ENCODE data around the gene IKBKE. TPM values are rescaled to one million over a fixed set of nuclear protein-coding genes. Genes with fewer than 3 reads are reported as not detected.

IKBKE gene
- polyA plus RNA-seq, 1 donor (not counting 4 experiments of a cell fraction or from before 2014, with no cell fraction given) = 8.9 TPM

- TF ChIP-seq, protein P1, sequence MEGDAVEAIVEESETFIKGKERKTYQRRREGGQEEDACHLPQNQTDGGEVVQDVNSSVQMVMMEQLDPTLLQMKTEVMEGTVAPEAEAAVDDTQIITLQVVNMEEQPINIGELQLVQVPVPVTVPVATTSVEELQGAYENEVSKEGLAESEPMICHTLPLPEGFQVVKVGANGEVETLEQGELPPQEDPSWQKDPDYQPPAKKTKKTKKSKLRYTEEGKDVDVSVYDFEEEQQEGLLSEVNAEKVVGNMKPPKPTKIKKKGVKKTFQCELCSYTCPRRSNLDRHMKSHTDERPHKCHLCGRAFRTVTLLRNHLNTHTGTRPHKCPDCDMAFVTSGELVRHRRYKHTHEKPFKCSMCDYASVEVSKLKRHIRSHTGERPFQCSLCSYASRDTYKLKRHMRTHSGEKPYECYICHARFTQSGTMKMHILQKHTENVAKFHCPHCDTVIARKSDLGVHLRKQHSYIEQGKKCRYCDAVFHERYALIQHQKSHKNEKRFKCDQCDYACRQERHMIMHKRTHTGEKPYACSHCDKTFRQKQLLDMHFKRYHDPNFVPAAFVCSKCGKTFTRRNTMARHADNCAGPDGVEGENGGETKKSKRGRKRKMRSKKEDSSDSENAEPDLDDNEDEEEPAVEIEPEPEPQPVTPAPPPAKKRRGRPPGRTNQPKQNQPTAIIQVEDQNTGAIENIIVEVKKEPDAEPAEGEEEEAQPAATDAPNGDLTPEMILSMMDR (optimal IDR thresholded peaks at IDR 0.05 in 1 of 3, IDR thresholded peaks at IDR 0.05 in 1 of 3, conservative IDR thresholded peaks at IDR 0.05 in 1 of 3; ENCODE audit: extremely low read depth in 1 of 3, insufficient read depth in 2 of 3, low read length in 3 of 3) = no peak
- TF ChIP-seq EZH2 (IDR thresholded peaks at IDR 0.05; ENCODE audit: low read length) = no peak
- Histone ChIP-seq H3K4me3 (ENCODE audit: control insufficient read depth in 2 of 3, extremely low read depth in 1 of 3, insufficient read depth in 2 of 3, low read depth in 1 of 3, low read length in 3 of 3) (no peak overlapping the region), H3K27me3 (ENCODE audit: control insufficient read depth, extremely low read depth, insufficient read depth, low read length) (no peaks in the 10 kb centered on the region), H2AFZ (ENCODE audit: control insufficient read depth, low read length) (no peak overlapping the region), H4K20me1 (ENCODE audit: control insufficient read depth, extremely low read depth, insufficient read depth, low read length) (no peaks in the 10 kb centered on the region), H3K36me3 (ENCODE audit: control insufficient read depth in 2 of 2, extremely low read depth in 1 of 2, insufficient read depth in 2 of 2, low read length in 2 of 2) (no peaks in the 10 kb centered on the region), H3K79me2 (ENCODE audit: control insufficient read depth, insufficient read depth, low read length) (no peaks in the 10 kb centered on the region), H3K9me1 (ENCODE audit: control insufficient read depth, extremely low read depth, insufficient read depth, low read length) (peaks cover 2% of the 10 kb centered on the region), H3K9ac (ENCODE audit: control insufficient read depth, extremely low read depth, insufficient read depth, low read length) (no peak overlapping the region), H3K4me2 (ENCODE audit: control insufficient read depth, extremely low read depth, insufficient read depth, low read depth, low read length) (peak overlapping the region; percentile 67), H3K9me3 (ENCODE audit: control insufficient read depth, low read depth, low read length) (no peaks in the 10 kb centered on the region), H3K4me1 (ENCODE audit: control insufficient read depth, extremely low read depth, insufficient read depth, low read length) (peaks cover 64% of the 10 kb centered on the region), H3K27ac (ENCODE audit: control insufficient read depth, insufficient read depth, low read length) (no peak overlapping the region)
- no peak for DNase-seq (ENCODE audit: low read depth, low spot score)
- no peak for FAIRE-seq
- dilution Hi-C loops (cut with MboI; ENCODE audit: extremely low pct_ligation_motif_present, low sequenced_read_pairs) = no loop called here
These were observed 39.5 kb downstream of the IKBKE start for GRCh38 chr1:206509612-206510257.

DNA sequence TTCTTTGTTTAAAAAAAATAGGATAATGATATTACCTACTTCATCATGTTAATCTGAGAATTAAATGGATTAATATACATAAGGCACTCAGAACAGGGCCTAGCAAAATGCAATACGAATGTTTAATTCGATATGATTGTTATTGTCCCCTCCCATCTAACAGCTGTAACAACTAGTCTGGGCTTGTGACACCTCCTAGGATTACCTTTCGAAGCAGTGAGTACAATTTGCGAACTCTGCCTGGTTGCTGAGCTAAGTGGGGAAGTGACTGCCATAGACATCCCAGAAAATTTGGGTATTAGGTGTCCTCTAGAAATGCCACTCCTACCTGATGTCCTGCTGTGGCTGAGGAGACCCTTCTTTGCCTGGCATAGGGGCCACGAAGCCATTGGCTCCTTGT, 40.1 kb downstream of the IKBKE start:
- TF ChIP-seq, protein P1 (optimal IDR thresholded peaks at IDR 0.05 in 1 of 3, IDR thresholded peaks at IDR 0.05 in 1 of 3, conservative IDR thresholded peaks at IDR 0.05 in 1 of 3; ENCODE audit: extremely low read depth in 1 of 3, insufficient read depth in 2 of 3, low read length in 3 of 3) = no peak
- TF ChIP-seq EZH2 (IDR thresholded peaks at IDR 0.05; ENCODE audit: low read length) = no peak
- Histone ChIP-seq H3K9ac (ENCODE audit: control insufficient read depth, extremely low read depth, insufficient read depth, low read length) (no peak overlapping the region), H3K9me3 (ENCODE audit: control insufficient read depth, low read depth, low read length) (no peaks in the 10 kb centered on the region), H3K36me3 (ENCODE audit: control insufficient read depth in 2 of 2, extremely low read depth in 1 of 2, insufficient read depth in 2 of 2, low read length in 2 of 2) (no peaks in the 10 kb centered on the region), H3K4me3 (ENCODE audit: control insufficient read depth in 2 of 3, extremely low read depth in 1 of 3, insufficient read depth in 2 of 3, low read depth in 1 of 3, low read length in 3 of 3) (no peak overlapping the region), H3K79me2 (ENCODE audit: control insufficient read depth, insufficient read depth, low read length) (no peaks in the 10 kb centered on the region), H4K20me1 (ENCODE audit: control insufficient read depth, extremely low read depth, insufficient read depth, low read length) (no peaks in the 10 kb centered on the region), H3K27me3 (ENCODE audit: control insufficient read depth, extremely low read depth, insufficient read depth, low read length) (no peaks in the 10 kb centered on the region), H3K9me1 (ENCODE audit: control insufficient read depth, extremely low read depth, insufficient read depth, low read length) (peaks cover 2% of the 10 kb centered on the region), H3K4me2 (ENCODE audit: control insufficient read depth, extremely low read depth, insufficient read depth, low read depth, low read length) (peak overlapping the region; percentile 17), H3K27ac (ENCODE audit: control insufficient read depth, insufficient read depth, low read length) (no peak overlapping the region), H3K4me1 (ENCODE audit: control insufficient read depth, extremely low read depth, insufficient read depth, low read length) (peaks cover 70% of the 10 kb centered on the region), H2AFZ (ENCODE audit: control insufficient read depth, low read length) (no peak overlapping the region)
- FAIRE-seq (peak; percentile 23), DNase-seq (ENCODE audit: low read depth, low spot score) (no peak)
- dilution Hi-C loops (cut with MboI; ENCODE audit: extremely low pct_ligation_motif_present, low sequenced_read_pairs) = no loop called here

Data from keratinocyte (primary cell).